Gastroesophageal sphincter (tissue), 3 donors: ENCODE measurements around the gene ADCK2.

Source experiments
- EP300 ChIP-seq: sonication (generic); formaldehyde crosslinking; IDR thresholded peaks from one replicate; pipeline ENCODE4 v1.6.1; 2017; ENCODE audit warnings: antibody characterized with exemption, mild to moderate bottlenecking
- POLR2A ChIP-seq, 2 donors: fragments of 450-650 bp; IDR thresholded peaks; one replicate each; pipeline ENCODE4 v1.6.1; 2017; ENCODE audit warnings: antibody characterized with exemption in 2 of 2, mild to moderate bottlenecking in 2 of 2, moderate library complexity in 1 of 2
- POLR2AphosphoS5 ChIP-seq: sonication (generic); formaldehyde crosslinking; IDR thresholded peaks from one replicate; pipeline ENCODE4 v1.6.1; 2017; ENCODE audit warnings: antibody characterized with exemption
- TF ChIP-seq, protein P1 (sequence below), 4 experiments: fragments of 200-600 bp in 2 of 4; fragments of 450-650 bp in 2 of 4; sonication (generic) in 1 of 4; IDR thresholded peaks; one replicate each; pipeline ENCODE4 v1.5.1; 2017 to 2019; ENCODE audit warnings: antibody characterized with exemption in 4 of 4, mild to moderate bottlenecking in 2 of 4, moderate library complexity in 2 of 4

DNA sequence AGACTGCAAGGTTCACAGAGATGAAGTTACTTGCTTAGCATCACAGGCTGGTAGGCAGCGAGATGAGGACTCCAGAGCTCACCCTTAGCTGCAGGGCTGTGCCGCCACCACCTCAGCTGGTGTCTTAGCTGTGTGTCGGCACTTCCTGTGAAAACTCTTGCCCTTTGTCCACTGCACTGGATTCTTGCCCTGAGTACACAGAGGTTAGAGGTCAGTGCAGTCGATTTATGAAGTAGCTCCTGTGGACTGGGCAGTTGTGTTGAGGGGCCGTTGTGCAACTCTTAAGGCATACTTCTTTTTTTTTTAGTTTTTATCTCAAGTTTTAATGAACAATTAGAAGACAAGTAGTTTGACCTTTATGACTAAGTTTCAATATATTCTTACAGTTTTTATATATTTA, 34.4 kb downstream of the ADCK2 start:
- TF ChIP-seq, protein P1, sequence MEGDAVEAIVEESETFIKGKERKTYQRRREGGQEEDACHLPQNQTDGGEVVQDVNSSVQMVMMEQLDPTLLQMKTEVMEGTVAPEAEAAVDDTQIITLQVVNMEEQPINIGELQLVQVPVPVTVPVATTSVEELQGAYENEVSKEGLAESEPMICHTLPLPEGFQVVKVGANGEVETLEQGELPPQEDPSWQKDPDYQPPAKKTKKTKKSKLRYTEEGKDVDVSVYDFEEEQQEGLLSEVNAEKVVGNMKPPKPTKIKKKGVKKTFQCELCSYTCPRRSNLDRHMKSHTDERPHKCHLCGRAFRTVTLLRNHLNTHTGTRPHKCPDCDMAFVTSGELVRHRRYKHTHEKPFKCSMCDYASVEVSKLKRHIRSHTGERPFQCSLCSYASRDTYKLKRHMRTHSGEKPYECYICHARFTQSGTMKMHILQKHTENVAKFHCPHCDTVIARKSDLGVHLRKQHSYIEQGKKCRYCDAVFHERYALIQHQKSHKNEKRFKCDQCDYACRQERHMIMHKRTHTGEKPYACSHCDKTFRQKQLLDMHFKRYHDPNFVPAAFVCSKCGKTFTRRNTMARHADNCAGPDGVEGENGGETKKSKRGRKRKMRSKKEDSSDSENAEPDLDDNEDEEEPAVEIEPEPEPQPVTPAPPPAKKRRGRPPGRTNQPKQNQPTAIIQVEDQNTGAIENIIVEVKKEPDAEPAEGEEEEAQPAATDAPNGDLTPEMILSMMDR (IDR thresholded peaks at IDR 0.05) = no peak
- no peak for TF ChIP-seq POLR2A (IDR thresholded peaks at IDR 0.05)
- TF ChIP-seq EP300 = no peak
- TF ChIP-seq POLR2AphosphoS5 = no peak
